GM12865 (cell line): Measurements from ENCODE around the gene CPSF6.
"Not testable (repeated sequence)": the region's sequence is repeated elsewhere in the genome, so short reads cannot be mapped to it uniquely, and the experiment has no call there.

ENCODE experiments used
- DNase-seq: peaks from one replicate; pipeline ENCODE4 v3.0.0; 2010; ENCODE audit warnings: low read depth
- H3K4me3 ChIP-seq: 2 replicates; pipeline ENCODE4 v1.5.1; 2011; ENCODE audit warnings: mild to moderate bottlenecking, low read depth, low read length, control low read depth
- CTCF ChIP-seq: IDR thresholded peaks from 2 replicates; pipeline ENCODE4 v1.5.1; 2011; ENCODE audit warnings: low read length, control low read depth, low read depth, inconsistent platforms; ENCODE audit not compliant: insufficient read depth; ENCODE audit errors: missing control alignments

CPSF6 gene

GRCh38 chr12:69291278-69291593 lies 51.9 kb downstream of the CPSF6 start:
- no peak overlapping the region for H3K4me3 ChIP-seq
- no peak for TF ChIP-seq CTCF
- DNase-seq = no peak

- no peak overlapping the region for H3K4me3 ChIP-seq
- no peak for DNase-seq
- no peak for TF ChIP-seq CTCF
Measured at GRCh38 chr12:69298133-69298532, 58.8 kb downstream of the CPSF6 start.

GRCh38 chr12:69298947-69299346 lies 59.6 kb downstream of the CPSF6 start:
- no peak for DNase-seq
- no peak overlapping the region for H3K4me3 ChIP-seq
- no peak for TF ChIP-seq CTCF

GRCh38 chr12:69304284-69304683 lies 64.9 kb downstream of the CPSF6 start:
- no peak for DNase-seq
- TF ChIP-seq CTCF = no peak
- no peak overlapping the region for H3K4me3 ChIP-seq

- no peak for TF ChIP-seq CTCF
- DNase-seq = no peak
- no peak overlapping the region for H3K4me3 ChIP-seq
Measured at GRCh38 chr12:69309461-69309860, 70.1 kb downstream of the CPSF6 start.

- no peak for TF ChIP-seq CTCF
- H3K4me3 ChIP-seq = no peak overlapping the region
- no peak for DNase-seq
Measured at GRCh38 chr12:69313209-69313608, 73.8 kb downstream of the CPSF6 start.

GRCh38 chr12:69316784-69317183 lies 77.4 kb downstream of the CPSF6 start:
- not testable (repeated sequence) for H3K4me3 ChIP-seq, DNase-seq

GRCh38 chr12:69317233-69317632 lies 77.9 kb downstream of the CPSF6 start:
- H3K4me3 ChIP-seq, DNase-seq: not testable (repeated sequence)
